Left kidney (tissue), 2 donors: ENCODE results near the gene DDIT3. TPM values are rescaled to one million over a fixed set of nuclear protein-coding genes. Genes with fewer than 3 reads are reported as not detected.

Experiments used
- DNase-seq: peaks from one replicate; pipeline ENCODE4 v3.0.0-alpha.2; 2013
- polyA plus RNA-seq: library from polyadenylated mRNA; unstranded; fragments of 120-200 nt; gene quantifications from one replicate; pipeline ENCODE4 v1.2.1, GENCODE V29; 2013; ENCODE audit not compliant: insufficient read length

Gene DDIT3
- polyA plus RNA-seq, 1 donor: 25.4 TPM

GRCh38 chr12:57470286-57470969 is 49.9 kb downstream of the DDIT3 start:
- no peak for DNase-seq

GRCh38 chr12:57469296-57470164 is 50.8 kb downstream of the DDIT3 start:
- no peak for DNase-seq

GRCh38 chr12:57467915-57468314 is 52.4 kb downstream of the DDIT3 start:
- no peak for DNase-seq

- DNase-seq: no peak
Observed at GRCh38 chr12:57467212-57467874, 53.0 kb downstream of the DDIT3 start.

Other genes with a start within 250 kb of the DDIT3 start
- 117 TPM for gene R3HDM2, start 89.5 kb downstream of the DDIT3 start, polyA plus RNA-seq
- gene INHBC, start 85.7 kb downstream of the DDIT3 start, polyA plus RNA-seq: 0.27 TPM
- gene INHBE, start 65.2 kb downstream of the DDIT3 start, polyA plus RNA-seq: 0.95 TPM
- 23.9 TPM for gene GLI1, start 60.7 kb downstream of the DDIT3 start, polyA plus RNA-seq
- gene ARHGAP9, start 40.6 kb downstream of the DDIT3 start, polyA plus RNA-seq: 2.6 TPM
- 138 TPM for gene MARS1, start 32.4 kb downstream of the DDIT3 start, polyA plus RNA-seq
- gene MBD6, start 2.3 kb upstream of the DDIT3 start, polyA plus RNA-seq: 73.5 TPM
- gene DCTN2, start 26.7 kb upstream of the DDIT3 start, polyA plus RNA-seq: 171 TPM
- 0.42 TPM for gene KIF5A, start 29.5 kb upstream of the DDIT3 start, polyA plus RNA-seq
- 43.4 TPM for gene PIP4K2C, start 70.7 kb upstream of the DDIT3 start, polyA plus RNA-seq
- gene DTX3, start 84.3 kb upstream of the DDIT3 start, polyA plus RNA-seq: 65.0 TPM
- 30.5 TPM for gene ARHGEF25, start 90.9 kb upstream of the DDIT3 start, polyA plus RNA-seq
- gene B4GALNT1, start 112.7 kb upstream of the DDIT3 start, polyA plus RNA-seq: 0.80 TPM
- gene OS9, start 173.6 kb upstream of the DDIT3 start, polyA plus RNA-seq: 212 TPM
- gene AGAP2, start 218.2 kb upstream of the DDIT3 start, polyA plus RNA-seq: 1.2 TPM
- 103 TPM for gene TSPAN31, start 224.5 kb upstream of the DDIT3 start, polyA plus RNA-seq
- 226 TPM for gene CDK4, start 231.8 kb upstream of the DDIT3 start, polyA plus RNA-seq
- 20.0 TPM for gene MARCHF9, start 234.6 kb upstream of the DDIT3 start, polyA plus RNA-seq
- gene CYP27B1, start 246.6 kb upstream of the DDIT3 start, polyA plus RNA-seq: 2.0 TPM